GM12878 (cell line): ENCODE data around the gene ANKRD24. TPM values are rescaled to one million over a fixed set of nuclear protein-coding genes. Genes with fewer than 3 reads are reported as not detected.

Experiments used
- ATAC-seq: fragments of 200-7000 bp; cut with Tn5 transposase; 3 replicates; pipeline ENCODE4 v1.9.1; 2020; ENCODE audit warnings: mild to moderate bottlenecking, moderate library complexity
- BruUV-seq: library from RNA; stranded (reverse); fragments of 400-500 nt; replicated peaks from 2 replicates; lab custom pipeline; 2021; lab: Mats Ljungman, UMichigan
- CTCF ChIA-PET: fragments of 300-600 bp; sonication (Branson Sonifier 250); formaldehyde crosslinking; extraction: SDS; loops from one replicate; lab custom pipeline; 2021; ENCODE audit warnings: inconsistent platforms; lab: Yijun Ruan, JAX
- POLR2A ChIA-PET: fragments of 350-600 bp; formaldehyde crosslinking; extraction: SDS; loops from one replicate; lab custom pipeline; 2021; ENCODE audit warnings: inconsistent platforms; lab: Charles Lee
- RAD21 ChIA-PET: fragments of 300-600 bp; sonication (Branson Sonifier 250); formaldehyde crosslinking; loops from one replicate; lab custom pipeline; 2023; ENCODE audit warnings: antibody characterized with exemption; ENCODE audit not compliant: unreplicated experiment; lab: Charles Lee
- SMC1A ChIA-PET: fragments of 300-600 bp; sonication (Branson Sonifier 250); formaldehyde crosslinking; loops from one replicate; lab custom pipeline; 2023; ENCODE audit not compliant: unreplicated experiment, uncharacterized antibody; lab: Charles Lee
- DNase-seq: peaks from one replicate; pipeline ENCODE4 v3.0.0-alpha.2; 2011; ENCODE audit warnings: low read depth, low spot score
- FAIRE-seq: peaks from 3 replicates; lab custom pipeline; 2011; peaks lifted over from hg19 to GRCh38; lab: Jason Lieb, UNC
- H2AFZ ChIP-seq: 2 replicates; pipeline ENCODE4 v1.6.0; 2011; ENCODE audit warnings: low read depth, low read length, control low read depth; ENCODE audit not compliant: control insufficient read depth
- H3K27ac ChIP-seq: 2 replicates; pipeline ENCODE4 v1.5.1; 2011; ENCODE audit warnings: control low read depth; ENCODE audit not compliant: control insufficient read depth, insufficient read depth
- H3K27me3 ChIP-seq, 2 experiments: replicated peaks in 1 of 2; 2 replicates each; pipeline versions ENCODE4 v1.6.0 to v1.6.1; 2011; ENCODE audit warnings: low read length in 1 of 2; ENCODE audit not compliant: control insufficient read depth in 2 of 2, insufficient read depth in 2 of 2
- H3K36me3 ChIP-seq, 2 experiments: 2 replicates each; pipeline ENCODE4 v1.5.1; 2011; ENCODE audit warnings: low read length in 1 of 2; ENCODE audit not compliant: control insufficient read depth in 2 of 2, insufficient read depth in 2 of 2
- H3K4me1 ChIP-seq: 2 replicates; pipeline ENCODE4 v1.6.1; 2011; ENCODE audit warnings: mild to moderate bottlenecking, low read length, moderate library complexity, mixed read lengths; ENCODE audit not compliant: control insufficient read depth, insufficient read depth
- H3K4me2 ChIP-seq: 2 replicates; pipeline ENCODE4 v1.6.0; 2011; ENCODE audit warnings: control low read depth; ENCODE audit not compliant: control insufficient read depth, insufficient read depth
- H3K4me3 ChIP-seq: fragments of 200-600 bp; sonication (generic); 2 replicates; pipeline ENCODE4 v1.5.1; 2016
- H3K79me2 ChIP-seq: 2 replicates; pipeline ENCODE4 v1.6.0; 2011; ENCODE audit warnings: low read length; ENCODE audit not compliant: control insufficient read depth, insufficient read depth
- H3K9ac ChIP-seq: 2 replicates; pipeline ENCODE4 v1.8.0; 2011; ENCODE audit warnings: low read length, control low read depth, mixed read lengths; ENCODE audit not compliant: control insufficient read depth, insufficient read depth
- H3K9me3 ChIP-seq: replicated peaks from 3 replicates; pipeline ENCODE4 v1.5.1; 2011; ENCODE audit warnings: mild to moderate bottlenecking, low read length; ENCODE audit not compliant: control insufficient read depth, insufficient read depth
- H4K20me1 ChIP-seq: 2 replicates; pipeline ENCODE4 v1.6.0; 2011; ENCODE audit not compliant: control insufficient read depth, insufficient read depth
- HDGF ChIP-seq: fragments of 450-650 bp; IDR thresholded peaks from 2 replicates; pipeline ENCODE4 v1.6.1; 2016; ENCODE audit warnings: antibody characterized with exemption
- PAX8 ChIP-seq: fragments of 450-650 bp; IDR thresholded peaks from 2 replicates; pipeline ENCODE4 v1.6.1; 2017; ENCODE audit warnings: mild to moderate bottlenecking, moderate library complexity
- PKNOX1 ChIP-seq: fragments of 450-650 bp; IDR thresholded peaks from 2 replicates; pipeline ENCODE4 v1.6.1; 2016; ENCODE audit warnings: mild to moderate bottlenecking
- WGBS: methylation state at CpG from one replicate; pipeline ENCODE4 v1.1.6; 2016; ENCODE audit warnings: low lambda C conversion rate; ENCODE audit not compliant: insufficient replicate concordance, insufficient coverage; ENCODE audit errors: missing lambda C conversion rate; 5-methylcytosine and 5-hydroxymethylcytosine counted together
- in situ Hi-C: fragments of 300-500 bp; cut with MboI; formaldehyde crosslinking; loops from 9 replicates; pipeline ENCODE4 v1.14.3; 2018; ENCODE audit warnings: mixed read lengths
- intact Hi-C: fragments of 100-400 bp; cut with micrococcal nuclease; formaldehyde crosslinking; loops from one replicate; pipeline ENCODE4 v1.14.2; 2022; ENCODE audit not compliant: unreplicated experiment
- polyA plus RNA-seq, 11 experiments: library from polyadenylated mRNA; depleted of rRNA in 4 of 11; unstranded in 6 of 11; stranded (reverse) in 5 of 11; fragments of >200 nt; fragmentation: Nextera tagmentation in 4 of 11; fragmentation: Illumina TruSeq in 1 of 11; extraction: Ambion mirVana in 4 of 11; extraction: Trizol in 1 of 11; gene quantifications; 1 replicate in 1 of 11; 2 replicates in 10 of 11; pipeline versions ENCODE4 v1.2.1 to v1.2.3, GENCODE V29; 2011 to 2016; ENCODE audit warnings: inconsistent platforms in 2 of 11, missing spikeins in 2 of 11, low read depth in 1 of 11
- total RNA-seq, 4 experiments: library from RNA; depleted of rRNA in 3 of 4; stranded (reverse); fragments of >200 nt in 3 of 4; fragmentation: Illumina TruSeq in 1 of 4; extraction: Trizol in 1 of 4; gene quantifications; 2 replicates each; pipeline versions ENCODE4 v1.2.1 to v1.2.3, GENCODE V29; 2013 to 2021

ANKRD24 gene
- total and polyA plus RNA-seq, 10 of the 15 experiments (the other 5 are each of a cell fraction or from before 2014, with no cell fraction given), result 0.02 to 0.59 (median 0.35) TPM; not detected in 1

DNA sequence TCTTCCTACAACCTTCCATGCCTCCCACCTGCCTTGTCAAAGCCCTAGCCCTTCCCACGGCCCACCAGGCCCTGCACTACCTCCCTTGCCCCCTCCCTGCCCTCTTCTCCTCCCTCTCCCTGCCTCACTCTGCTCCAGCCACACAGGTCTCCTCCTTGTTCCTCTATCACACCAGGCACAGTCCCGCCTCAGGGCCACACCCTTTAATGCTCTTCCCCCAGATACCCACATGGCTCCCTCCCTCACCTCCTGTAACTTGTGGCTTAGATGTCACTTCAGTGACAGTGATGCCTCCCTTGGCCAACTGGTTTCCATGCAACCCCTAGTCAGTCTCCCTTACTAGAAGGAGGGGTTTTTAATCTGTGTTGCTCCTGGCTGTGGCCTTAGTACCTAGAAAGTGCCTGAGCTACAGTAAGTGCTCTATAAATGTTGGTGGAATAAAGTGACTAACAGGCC lies 1.4 kb upstream of the ANKRD24 start:
- peak overlapping the region; percentile 18; the same call in 1 of the 2 replicates for H3K9ac ChIP-seq
- peak; percentile 50 for TF ChIP-seq PKNOX1
- TF ChIP-seq PAX8, result no peak
- TF ChIP-seq HDGF, result peak; percentile 60; the same call in 1 of the 2 replicates
- no peaks in the 10 kb centered on the region for H3K27me3 ChIP-seq
- POLR2A ChIA-PET, result no interaction called here
- peak overlapping the region; percentile 83 for H3K4me3 ChIP-seq
- 33% methylated on average over 1 of the region's 2 CpGs for WGBS
- SMC1A ChIA-PET, result no interaction called here
- intact Hi-C loops, result loop anchor here (10.0 kb wide), 1 partner anchor 116 kb away; the partner anchor contains the start of gene ZBTB7A
- peak; percentile 40 for ATAC-seq
- DNase-seq, result no peak
- H3K4me1 ChIP-seq, result peaks cover 15% of the 10 kb centered on the region
- H3K36me3 ChIP-seq, result no peaks in the 10 kb centered on the region
- in situ Hi-C loops, result loop anchor here (5.0 kb wide), 1 partner anchor 194 kb away; the partner anchor contains the start of gene EEF2
- no TSS peak for BruUV-seq
- RAD21 ChIA-PET, result no interaction called here
- no peaks in the 10 kb centered on the region for H3K9me3 ChIP-seq
- H3K79me2 ChIP-seq, result peaks cover 14% of the 10 kb centered on the region
- H4K20me1 ChIP-seq, result no peaks in the 10 kb centered on the region
- peak overlapping the region; percentile 17; the same call in 1 of the 2 replicates for H3K27ac ChIP-seq
- CTCF ChIA-PET, result interaction anchor here (0.5 to 0.6 kb wide), 3 partner anchors 13 to 41 kb away, joined by 3 read pairs; no protein-coding TSS in a partner anchor
- no peak overlapping the region for H2AFZ ChIP-seq
- FAIRE-seq, result no peak
- peak overlapping the region; percentile 61 for H3K4me2 ChIP-seq
